HG03469 (cell line): ENCODE results near the gene RGS6.

Source experiments
- ATAC-seq: cut with Tn5 transposase; IDR thresholded peaks from one replicate; pipeline ENCODE4 v1.9.1; 2021; ENCODE audit warnings: mild to moderate bottlenecking, moderate library complexity, moderate number of reproducible peaks; ENCODE audit not compliant: unreplicated experiment

RGS6 gene

DNA sequence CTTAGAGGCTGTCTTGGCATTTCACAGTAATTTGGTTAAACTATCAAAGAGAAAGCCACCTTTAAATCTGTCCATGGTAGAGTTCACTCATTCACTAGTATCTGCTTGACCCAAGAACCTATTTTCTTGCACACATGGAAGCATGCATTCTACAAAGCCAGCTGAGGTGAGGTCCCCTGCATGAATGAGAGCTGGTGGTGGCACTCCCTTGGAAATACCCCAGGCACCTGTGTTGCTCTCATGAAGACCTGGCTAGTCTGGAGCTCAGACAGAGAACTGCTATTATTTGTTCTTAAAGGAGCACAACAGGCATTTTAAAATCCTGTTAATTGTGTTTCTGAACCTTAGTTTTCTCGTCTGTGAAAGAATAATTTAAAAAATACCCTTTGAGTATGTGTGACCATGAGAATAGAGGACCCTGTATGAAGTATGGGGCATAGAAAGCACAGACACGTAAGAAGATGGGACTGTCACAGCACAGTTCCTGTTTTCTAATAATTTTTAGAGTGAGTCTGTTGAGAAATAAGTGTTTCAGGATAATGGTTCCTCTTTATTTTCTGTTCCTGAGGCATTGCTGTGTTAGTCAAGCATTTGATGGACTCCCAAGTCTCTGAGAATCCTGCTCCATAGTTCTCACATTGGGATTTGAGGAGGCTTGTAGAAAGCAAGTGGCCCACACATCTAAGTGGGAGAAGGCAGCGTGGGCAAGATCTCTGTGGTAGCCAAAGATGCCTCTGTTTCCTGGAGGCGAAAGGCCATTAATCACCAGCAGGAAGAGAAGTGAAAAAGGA lies 10.9 kb downstream of the RGS6 start:
- no peak for ATAC-seq

DNA sequence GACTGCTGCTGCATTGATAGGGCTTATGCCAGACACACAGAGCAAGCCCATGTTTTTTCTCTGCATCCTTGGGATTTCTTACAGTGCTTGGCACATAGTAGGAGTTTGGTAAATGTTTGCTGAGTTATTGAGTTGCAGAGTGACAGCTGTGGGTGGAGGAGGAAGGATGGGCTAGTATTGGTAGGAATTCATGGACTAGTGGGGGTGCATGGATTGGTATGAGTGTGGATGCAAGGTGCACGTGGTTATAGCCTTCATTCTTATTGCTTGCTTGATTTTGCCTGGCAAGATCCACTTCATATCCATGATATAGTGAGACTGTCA lies 11.4 kb downstream of the RGS6 start:
- no peak for ATAC-seq

DNA sequence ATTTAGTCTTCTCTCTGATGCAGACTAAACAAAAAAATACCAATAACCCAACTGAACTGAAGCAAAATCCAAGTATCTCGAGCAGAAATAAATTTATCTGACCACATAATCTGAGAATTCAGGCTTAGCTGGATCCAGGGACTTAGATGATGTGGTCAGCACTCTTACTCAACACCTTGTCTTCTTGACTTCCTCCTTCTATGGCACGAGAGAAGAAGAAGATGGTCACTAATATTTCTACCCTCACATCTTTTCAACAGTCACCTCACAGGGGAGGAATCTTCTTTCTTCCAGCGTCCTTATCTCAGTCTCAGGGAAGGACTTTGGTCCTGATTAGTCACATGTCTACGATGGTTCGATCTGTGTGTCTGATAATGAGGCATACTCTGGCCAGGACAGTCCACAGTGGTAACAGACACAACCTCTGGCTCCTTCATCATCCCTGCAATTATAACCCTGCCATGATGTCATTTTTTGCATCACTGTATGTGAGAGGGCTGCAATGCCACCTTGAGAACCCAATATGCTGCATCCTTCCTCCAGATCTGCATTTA lies 15.8 kb downstream of the RGS6 start:
- ATAC-seq: no peak

DNA sequence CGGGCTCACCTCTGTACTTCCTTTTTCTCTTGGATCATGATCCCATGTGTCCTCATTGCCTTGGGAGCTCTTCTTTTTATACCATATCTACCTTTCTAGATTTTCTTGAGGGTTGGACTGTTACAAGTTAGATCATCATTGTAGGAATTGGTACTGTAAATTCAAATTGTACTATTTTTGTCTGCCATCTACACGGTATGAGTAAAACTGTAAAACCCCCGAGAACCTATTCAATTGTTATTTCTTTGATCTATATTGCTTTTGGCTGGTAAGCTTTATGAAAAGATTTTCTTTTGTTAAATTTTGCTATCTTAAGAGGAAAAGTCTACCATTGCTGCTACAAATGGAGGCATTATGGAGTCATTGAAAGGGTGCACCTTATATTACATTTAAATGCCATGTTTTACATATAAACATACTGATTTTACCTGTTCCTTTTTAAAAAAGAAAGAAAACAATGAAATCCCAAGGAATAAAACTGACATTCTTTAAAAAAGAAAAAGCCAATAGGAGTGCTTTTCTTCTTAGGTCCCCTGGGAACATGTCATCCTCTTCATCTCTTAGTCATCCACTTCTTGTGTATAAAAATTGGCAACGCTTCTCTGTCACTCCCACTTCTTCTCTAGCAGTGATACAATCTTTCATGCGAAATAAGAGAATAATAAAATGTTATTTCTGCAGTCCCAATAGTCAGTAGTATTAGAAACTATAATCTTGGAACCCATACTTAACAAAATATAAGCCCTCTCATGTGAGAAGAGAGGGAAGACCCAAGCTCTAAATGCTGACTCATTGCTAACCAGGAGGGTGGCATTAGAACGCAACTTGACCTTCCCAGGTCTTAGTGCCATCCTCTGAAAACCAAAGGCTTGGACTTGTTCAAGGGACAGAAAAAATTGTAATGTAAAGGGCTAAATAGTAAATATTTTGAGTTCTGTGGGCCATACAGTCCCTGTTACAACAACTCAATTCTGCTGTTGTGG lies 20.4 kb downstream of the RGS6 start:
- ATAC-seq: no peak

DNA sequence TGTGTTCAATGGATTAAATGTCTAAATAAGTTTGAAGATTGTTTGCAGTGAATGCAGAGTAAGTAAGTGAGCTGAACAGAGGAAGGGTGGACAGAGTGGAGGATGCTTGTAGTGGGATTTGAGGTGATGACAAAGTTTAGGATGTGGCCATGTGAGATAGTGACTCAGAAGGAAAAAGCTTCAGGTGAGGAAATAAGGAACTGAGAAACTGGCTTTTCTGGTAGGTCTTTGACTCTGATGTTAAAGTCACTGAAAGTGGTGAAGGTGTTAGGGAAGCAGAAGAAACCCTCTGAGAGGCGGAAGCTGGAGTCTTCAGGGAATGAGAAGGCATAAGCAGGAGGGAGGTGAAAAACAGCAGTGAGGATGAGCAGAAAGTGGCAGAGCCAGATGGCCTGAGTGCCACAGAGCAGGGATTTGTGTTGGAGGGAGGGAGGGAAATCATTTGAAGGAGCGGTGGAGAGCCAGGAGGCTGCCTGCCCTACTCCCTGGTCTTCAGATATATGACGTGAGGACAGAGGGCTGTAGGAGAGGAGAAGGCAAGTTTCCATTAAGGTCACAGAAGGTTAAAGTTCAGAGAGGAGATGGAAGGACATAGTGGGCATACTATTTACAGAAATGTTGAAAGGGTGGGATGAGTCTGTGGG lies 24.8 kb downstream of the RGS6 start:
- peak; percentile 68 for ATAC-seq

DNA sequence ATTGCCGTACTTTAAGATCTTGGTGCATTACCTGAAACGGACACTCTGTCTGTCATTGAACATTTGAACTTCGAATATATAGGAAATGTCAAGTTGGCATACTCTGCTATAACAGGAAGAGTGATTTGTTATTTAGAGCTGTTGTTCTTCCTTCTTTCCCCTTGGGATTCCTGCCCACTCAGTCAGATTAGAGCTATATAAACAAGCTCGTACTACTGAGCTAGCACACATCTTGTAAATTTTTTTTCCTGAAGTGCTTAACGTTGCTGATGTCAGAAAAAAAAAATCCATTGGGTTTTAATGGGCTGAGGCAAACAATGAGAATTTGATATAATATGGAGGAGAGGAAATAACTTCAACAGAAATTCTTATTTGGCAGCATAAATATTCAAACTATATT lies 26.8 kb downstream of the RGS6 start:
- ATAC-seq: no peak

DNA sequence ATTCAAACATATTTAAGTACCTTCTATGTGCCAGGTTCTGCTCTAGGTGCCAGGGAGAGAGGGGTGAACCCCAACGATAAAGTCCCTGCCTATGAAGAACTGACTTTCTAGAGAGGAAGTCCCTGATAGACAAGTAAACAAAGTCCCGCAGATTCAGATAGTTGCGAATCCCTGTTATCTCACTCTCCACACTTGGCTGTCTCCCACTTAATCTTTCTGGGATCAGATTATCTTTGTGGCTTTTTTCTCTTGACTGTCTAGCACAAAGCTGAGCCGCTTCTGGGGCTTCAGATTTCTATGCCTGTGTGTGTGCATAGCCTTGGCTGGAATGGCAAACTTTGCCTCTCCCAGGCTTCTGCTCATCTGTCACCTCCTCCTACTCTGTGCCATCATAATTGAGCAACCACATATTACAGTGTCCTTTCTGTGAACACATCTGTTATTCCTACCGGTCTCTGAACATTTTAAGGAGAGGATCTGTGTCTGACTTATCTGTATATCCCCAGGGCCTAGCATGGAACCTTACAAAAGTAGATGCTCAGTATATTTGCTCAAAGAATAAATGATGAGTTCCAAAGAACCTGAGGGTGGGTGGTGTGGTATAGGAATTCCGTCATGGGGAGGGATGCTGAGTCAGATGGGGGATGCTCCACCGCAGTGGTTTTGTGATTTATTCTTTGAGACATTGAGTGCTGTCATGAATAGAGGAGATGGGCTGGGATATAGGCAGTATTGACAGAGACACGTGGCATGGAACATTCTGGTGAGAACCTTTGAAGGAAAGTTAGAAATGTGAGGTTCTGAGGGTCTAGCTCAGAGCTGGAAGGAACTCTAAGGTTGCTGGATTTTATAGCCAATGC lies 28.5 kb downstream of the RGS6 start:
- ATAC-seq: no peak

DNA sequence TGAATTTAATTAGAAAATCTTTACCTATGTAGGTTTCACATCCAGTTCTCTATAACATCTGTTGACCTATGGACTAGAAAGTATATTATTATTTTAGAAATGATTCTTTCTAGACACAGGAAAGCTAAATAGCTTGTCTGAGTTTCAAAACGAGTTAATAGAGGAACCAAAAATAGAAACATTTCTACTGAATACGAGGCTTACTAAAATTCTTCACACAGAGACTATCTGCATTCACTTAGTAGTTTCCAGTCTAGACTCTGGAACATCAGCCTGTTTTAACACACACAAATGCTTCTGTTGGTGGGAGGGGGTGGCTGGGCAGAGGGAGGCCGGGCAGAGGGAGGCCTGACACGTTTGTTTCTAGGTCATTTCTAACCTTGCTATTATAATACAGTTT lies 29.7 kb downstream of the RGS6 start:
- ATAC-seq: no peak

DNA sequence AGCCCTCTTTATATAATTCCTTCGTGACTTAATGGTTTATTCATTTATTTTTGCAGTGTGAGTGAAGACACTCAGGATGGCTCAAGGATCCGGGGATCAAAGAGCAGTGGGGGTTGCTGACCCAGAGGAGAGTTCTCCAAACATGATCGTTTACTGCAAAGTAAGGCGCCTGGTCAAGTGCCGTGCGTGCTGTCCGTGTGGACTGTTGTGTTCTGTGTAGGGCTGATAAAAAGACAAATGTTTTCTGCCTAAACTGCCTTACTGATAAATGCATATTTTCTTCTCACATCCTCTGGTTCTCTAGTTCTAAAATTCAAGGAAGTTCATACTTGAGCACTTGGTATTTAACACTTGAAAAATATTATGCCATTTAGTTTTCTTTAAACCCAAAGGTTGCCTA lies 32.5 kb downstream of the RGS6 start:
- ATAC-seq: no peak

DNA sequence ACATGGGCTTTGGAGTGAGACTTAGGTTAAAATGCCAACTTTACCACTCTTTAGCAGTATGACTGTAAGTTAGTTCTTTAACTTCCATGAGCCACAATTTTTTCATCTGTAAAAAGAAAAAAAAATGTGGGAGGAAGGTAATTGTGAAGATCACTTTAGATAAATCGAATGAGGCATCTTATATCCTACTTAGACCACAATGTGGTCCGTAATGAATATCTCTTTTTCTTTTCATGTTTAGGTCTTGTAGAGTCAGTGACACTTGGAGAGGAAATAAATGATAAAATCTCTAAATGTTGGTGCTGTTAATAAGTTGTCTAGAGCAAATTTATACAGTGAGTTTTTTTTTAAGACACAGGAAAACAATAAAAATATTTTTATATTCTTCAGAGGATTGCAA lies 34.3 kb downstream of the RGS6 start:
- no peak for ATAC-seq

DNA sequence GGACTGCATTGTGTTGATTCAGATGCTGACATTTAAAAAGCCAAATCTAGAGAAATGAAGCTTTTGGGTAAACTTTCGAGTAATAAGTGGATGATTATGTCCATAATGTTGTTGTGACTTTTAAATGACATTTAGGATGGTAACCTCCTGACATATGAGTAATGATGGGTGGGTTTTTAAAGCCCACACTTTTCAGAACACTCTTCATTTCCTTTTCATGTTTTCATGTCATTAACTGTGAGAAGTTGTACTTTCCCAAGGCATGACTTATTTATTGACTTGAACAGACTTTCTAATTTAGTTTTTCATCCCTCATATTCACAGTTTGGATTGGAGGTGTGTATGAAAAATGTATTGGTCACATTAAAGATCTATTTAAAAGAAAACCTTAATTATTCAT lies 35.5 kb downstream of the RGS6 start:
- ATAC-seq: no peak

DNA sequence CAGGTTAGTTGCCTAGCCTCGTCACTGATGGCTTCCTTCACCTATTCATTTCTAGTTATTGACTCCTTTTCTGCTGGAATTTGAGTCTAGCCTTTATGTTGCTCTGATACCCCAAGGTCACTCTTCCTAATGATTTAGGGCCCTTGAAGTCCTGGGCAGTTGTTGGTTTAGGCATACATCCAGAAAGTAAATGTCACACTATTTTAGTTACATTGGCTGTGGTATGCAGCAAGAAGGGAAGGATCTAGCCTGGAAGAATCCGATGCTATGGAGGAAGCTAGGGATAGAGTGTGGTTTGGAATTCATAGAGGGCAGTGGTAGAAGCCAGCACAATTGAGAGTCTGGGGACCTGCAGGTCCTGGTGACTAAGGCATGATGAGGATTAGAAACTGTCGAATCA lies 38.0 kb downstream of the RGS6 start:
- no peak for ATAC-seq

DNA sequence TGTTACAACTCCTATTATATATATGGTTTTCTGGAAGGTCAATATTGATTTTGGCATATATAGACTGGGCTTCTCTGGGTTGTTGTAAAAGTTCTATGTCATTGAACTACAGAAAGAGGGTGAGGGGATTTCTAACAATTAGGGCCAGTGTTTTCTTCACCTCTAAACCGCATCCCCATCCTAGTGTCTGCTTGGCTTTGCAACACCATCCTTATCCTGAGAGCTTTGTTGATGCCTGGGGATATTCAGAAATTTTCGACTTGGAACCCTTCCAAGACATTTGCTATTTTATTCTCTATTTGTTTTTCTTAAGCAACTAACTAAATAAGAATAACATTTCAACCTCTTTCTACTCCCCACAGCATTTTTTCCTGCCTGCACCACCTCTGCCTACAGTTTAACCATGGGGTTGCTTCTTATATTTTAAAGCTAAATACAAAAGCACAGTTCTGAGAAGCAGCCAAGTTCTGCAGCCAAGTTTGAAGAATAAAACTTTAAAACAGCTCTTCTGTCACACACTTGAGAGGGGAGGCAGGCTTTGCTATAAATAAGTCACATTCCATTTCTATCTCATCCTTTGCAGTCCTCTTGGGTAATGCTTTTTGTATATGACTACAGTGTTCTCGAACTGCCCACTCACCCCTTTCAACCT lies 53.4 kb downstream of the RGS6 start:
- no peak for ATAC-seq

DNA sequence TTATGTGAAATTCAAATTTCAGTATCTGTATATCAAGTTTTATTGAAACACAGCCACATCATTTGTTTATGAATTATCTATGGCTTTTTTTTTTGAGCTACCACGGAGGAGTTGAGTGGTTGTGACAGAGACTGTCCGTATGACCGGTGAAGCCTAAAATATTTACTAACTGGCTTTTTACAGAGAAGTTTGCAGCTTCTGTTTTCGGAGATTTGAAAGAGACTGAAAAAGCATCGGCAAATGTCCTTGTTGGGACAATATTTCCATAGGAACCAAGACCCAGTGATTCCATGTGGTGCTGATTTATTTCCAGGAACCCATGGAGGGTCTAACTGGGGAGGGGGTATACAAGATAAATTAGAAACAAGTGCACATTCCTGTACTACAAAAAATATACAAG lies 56.2 kb downstream of the RGS6 start:
- ATAC-seq: no peak

DNA sequence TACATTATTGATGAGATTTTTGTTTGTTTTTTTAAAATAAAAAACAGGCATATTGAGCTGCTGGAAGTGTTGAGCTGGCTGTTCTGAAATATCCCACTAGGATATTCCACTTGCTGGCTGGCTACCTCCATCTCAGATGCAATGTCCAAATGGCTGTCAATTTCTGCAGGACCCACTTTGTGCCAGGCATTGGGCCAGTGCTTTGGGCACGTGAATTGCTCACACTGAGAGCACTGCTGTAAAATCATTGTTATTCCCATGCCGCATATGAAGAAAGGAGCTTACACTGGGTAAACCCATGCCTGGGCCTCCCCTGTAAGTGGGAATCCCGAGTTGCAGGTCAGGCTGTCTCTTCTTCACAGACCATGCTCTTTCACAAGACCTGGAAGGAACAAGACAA lies 56.7 kb downstream of the RGS6 start:
- ATAC-seq: no peak

DNA sequence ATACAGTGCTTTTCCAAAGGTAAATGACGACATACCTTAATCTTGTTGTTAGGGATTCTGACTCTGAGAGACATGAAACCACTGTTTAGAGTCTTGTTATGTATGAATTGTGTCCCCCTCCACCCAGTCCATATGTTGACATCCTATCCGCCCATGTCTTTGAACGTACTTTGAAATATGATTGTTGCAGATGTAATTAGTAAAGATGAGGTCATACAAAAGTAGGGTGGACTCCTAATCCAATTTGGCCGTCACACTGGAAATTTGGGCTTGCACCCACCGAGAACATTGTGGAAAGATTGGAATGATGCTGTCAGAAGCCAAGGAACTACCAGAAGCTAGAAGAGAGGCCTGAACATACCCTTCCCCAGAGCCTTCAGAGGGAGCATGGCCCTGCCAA lies 62.2 kb downstream of the RGS6 start:
- ATAC-seq: no peak

DNA sequence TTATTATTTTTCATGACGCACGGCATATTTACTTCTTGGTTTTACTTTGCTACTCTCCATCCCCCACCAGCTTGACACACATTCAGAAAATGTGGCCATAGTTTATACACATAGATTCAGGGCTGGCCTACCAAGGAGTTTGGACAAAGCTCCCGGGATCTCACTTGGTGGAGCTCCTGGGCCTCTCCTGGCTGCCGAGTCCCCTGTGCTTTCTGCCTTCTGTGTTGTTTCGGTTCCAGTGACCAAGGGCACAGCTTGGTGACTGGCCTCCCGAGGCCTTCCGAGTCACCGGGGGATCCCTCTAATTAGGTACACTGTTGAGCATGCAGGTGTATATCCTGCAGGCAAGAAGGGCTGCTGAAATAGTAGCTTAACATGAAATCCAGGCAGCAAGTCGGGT lies 63.5 kb downstream of the RGS6 start:
- no peak for ATAC-seq

DNA sequence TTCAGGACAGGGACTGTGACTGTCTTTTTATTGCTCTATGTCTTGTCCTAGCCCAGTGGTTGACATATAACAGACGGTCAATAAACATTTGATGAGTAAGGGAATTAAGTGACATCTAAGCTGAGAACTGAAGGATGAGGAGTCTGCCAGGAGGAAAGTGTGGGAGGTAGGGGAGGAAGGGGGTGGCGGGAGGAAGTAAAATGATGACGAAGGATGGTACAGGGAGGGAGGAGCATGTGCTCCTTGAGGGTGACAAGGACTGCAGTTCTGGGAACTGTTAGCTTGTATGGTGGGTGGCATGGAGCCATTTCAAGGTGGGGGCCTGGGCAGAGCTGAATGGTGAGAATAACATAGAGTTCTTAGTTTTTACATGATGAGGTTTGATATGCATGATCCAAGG lies 64.4 kb downstream of the RGS6 start:
- no peak for ATAC-seq

DNA sequence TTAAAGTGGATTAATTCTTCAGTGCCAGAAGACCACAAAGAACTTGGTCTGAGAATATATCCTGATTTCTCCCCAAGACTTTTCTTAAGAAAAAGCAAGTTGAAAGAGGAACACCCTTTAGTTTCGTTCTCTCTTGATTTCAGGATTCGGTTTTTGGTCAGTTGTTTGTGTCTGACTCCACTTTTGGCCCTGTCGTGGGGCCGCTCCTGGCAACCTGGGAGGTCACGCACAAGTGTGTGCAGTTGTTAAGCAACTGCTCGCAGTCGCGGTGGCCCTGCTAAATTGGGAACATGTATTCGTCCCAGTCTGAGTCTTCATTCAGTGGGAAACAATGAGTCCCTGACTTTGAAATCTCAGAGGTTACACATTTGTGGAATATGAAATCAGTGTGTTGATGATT lies 68.7 kb downstream of the RGS6 start:
- ATAC-seq: no peak

DNA sequence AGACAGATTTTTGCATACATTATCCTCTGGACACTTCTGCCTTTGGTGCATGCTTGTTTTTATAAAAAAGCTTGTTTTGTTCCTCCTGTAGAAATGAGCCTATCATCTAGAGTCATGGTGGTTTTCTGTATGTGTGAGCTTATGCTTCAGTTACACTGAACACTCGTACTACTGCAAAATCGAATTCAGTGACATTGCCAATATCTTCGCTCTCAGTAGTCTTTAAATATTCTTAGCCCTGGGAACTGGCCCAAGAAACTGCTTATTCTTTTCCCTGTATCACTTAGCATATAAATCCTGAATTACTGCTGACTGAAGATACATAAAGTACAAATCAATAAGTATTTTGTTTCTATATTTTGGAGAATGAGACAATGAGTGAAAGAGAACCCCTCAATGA lies 70.5 kb downstream of the RGS6 start:
- no peak for ATAC-seq
